GM12872 (cell line): ENCODE measurements around the gene GNG2.

ENCODE experiments used
- CTCF ChIP-seq: IDR thresholded peaks from 3 replicates; pipeline ENCODE4 v1.5.1; 2011; ENCODE audit warnings: low read depth, mild to moderate bottlenecking, low read length, moderate library complexity; ENCODE audit not compliant: insufficient read depth

The GNG2 gene

DNA sequence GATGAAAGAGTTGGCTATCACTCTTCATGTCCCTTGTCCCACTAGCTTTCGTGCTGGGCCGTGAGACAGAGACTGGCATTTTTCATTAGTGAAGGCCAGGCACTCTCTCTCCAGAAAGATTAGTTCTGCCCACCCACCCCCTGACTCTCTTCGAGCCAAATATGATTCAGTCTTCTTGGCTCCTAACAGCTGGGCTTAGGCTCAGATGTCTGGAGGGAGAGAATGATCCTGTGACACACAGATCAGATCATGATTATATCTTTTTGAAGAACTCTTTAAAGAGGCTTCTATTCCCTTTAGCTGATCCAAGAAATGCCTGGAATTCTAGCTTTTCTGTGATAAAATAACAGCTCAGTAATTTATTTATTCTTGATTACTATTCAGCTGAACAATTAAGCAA is 5.2 kb upstream of the GNG2 start:
- TF ChIP-seq CTCF = no peak

GRCh38 chr14:51856792-51857296 is 3.6 kb upstream of the GNG2 start:
- no peak for TF ChIP-seq CTCF

DNA sequence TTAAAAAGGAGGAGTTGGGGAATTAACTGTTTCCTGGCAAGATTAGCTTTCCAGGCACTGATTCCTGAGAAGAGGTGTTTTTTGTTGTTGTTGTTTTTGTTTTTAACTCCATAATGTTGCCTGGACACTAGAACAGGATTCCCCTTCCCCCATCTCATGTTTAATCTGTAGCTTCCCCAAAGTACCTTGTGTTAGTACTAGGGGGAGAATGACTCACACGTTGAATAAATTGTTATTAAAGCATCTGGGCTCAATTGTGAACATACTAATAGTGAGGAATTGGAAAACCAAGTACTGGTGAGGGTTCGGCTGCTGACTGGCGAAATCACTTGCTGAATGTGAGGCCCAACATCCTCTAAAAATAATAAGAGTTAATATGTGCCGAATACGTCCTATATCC is 1.3 kb upstream of the GNG2 start:
- no peak for TF ChIP-seq CTCF

GRCh38 chr14:51860825-51861499 is 550 bp downstream of the GNG2 start:
- TF ChIP-seq CTCF = no peak

DNA sequence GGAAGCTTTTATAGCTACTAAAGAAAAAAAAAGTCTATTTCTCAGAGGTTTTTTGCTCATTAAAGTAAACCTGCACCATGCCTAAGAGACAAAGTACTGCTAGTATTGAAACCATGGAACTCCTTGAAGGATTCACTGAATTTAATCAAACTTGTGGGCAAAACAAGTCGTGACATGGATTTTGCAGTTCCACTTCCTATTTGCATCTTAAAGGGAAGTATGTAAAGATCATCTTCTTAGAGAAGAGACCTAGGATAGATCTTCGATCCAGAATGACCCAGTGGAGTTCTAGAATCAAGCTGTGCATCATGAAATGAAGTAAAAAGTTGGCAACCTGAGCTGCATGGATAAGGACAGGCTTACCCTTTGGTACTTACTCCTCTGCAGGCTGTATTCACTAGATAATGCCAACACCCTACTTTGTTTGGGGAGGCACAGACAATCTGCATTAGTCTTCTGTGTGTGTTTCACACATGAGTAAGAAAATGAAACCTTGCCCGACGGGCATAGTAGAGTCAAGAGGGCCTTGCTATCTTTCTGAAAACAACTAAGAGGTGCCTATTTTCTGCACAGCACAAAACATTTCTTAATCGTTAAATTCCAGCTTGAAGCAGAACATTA is 1.9 kb downstream of the GNG2 start:
- no peak for TF ChIP-seq CTCF

DNA sequence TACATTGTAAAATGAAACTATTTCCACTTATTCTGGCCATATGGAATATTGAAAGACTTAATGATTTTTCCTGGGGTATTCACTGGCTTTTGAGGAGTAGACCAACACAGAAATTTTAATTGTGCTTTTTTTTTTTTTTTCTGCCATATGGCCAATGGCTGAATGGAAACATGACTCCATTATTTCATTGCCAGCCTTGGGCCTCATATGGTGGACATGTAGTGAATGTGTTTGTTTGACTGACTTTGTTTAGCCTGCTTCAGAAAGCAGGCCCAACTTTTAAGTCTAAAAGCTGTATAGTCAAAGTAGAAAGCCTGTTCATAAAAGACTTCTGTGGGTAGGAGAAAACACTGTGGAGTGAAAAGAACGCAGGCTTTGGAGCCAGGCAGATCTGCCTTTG is 2.4 kb downstream of the GNG2 start:
- no peak for TF ChIP-seq CTCF

GRCh38 chr14:51865953-51866747 is 5.7 kb downstream of the GNG2 start:
- TF ChIP-seq CTCF = no peak
